ENCODE measurements around the gene RUVBL2.

Gene RUVBL2

DNA sequence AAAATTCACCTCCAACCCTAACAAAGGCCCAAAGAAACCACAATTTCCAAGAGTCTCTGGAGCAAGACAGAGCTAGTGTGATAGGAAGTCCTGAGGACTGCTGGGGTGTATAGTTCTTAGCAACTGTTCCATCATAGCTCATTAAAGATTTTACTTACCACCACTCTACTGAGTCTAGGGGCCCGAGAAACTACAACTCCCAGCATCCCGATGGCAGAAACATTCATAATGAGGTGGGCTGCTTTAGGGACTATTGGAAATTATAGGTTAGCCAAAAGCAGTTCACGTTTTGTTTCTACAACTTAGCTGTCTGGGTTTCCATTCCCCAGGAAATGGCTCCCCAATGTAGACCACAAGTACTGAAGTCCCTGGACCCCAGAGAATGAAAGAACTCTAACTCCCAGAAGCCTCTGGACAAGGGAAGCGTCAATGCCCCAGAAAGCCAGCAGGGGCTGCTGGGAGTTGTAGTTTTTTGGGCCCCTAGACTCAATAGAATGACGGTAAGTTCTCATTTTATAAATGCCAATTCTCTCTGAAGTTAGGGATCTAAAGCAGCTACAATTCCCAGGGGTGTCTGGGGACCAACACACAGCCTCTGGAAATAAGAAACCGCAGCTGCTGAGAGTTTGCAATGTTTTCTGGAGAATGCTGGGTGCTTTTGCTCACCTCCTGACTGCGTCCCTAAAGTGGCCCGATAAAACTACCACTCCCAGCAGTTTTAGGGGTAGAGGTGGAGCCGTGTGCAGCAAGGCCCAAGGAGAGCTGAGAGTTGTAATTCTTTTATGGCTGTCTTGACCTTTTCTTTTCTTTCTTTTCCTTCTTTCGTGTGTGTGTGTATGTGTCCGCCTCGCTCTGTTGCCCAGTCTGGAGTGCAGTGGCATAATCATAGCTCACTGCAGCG is 17.5 kb upstream of the RUVBL2 start:
- TF ChIP-seq, protein P1, sequence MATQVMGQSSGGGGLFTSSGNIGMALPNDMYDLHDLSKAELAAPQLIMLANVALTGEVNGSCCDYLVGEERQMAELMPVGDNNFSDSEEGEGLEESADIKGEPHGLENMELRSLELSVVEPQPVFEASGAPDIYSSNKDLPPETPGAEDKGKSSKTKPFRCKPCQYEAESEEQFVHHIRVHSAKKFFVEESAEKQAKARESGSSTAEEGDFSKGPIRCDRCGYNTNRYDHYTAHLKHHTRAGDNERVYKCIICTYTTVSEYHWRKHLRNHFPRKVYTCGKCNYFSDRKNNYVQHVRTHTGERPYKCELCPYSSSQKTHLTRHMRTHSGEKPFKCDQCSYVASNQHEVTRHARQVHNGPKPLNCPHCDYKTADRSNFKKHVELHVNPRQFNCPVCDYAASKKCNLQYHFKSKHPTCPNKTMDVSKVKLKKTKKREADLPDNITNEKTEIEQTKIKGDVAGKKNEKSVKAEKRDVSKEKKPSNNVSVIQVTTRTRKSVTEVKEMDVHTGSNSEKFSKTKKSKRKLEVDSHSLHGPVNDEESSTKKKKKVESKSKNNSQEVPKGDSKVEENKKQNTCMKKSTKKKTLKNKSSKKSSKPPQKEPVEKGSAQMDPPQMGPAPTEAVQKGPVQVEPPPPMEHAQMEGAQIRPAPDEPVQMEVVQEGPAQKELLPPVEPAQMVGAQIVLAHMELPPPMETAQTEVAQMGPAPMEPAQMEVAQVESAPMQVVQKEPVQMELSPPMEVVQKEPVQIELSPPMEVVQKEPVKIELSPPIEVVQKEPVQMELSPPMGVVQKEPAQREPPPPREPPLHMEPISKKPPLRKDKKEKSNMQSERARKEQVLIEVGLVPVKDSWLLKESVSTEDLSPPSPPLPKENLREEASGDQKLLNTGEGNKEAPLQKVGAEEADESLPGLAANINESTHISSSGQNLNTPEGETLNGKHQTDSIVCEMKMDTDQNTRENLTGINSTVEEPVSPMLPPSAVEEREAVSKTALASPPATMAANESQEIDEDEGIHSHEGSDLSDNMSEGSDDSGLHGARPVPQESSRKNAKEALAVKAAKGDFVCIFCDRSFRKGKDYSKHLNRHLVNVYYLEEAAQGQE (IDR thresholded peaks at IDR 0.05; ENCODE audit: insufficient read depth in 1 of 2, low read depth in 2 of 2, low read length in 2 of 2), result no peak
- no peak for TF ChIP-seq TAF1 (IDR thresholded peaks at IDR 0.05; ENCODE audit: borderline replicate concordance, insufficient read depth, low read length)
- no peak for TF ChIP-seq POLR2AphosphoS5 (IDR thresholded peaks at IDR 0.05; ENCODE audit: low read depth, low read length)
- TF ChIP-seq SIN3A (IDR thresholded peaks at IDR 0.05; ENCODE audit: borderline replicate concordance, insufficient read depth, low read length), result no peak
- no peak for TF ChIP-seq FOXP2 (optimal IDR thresholded peaks at IDR 0.05; ENCODE audit: borderline replicate concordance, extremely low read depth, extremely low read length, insufficient read depth)

DNA sequence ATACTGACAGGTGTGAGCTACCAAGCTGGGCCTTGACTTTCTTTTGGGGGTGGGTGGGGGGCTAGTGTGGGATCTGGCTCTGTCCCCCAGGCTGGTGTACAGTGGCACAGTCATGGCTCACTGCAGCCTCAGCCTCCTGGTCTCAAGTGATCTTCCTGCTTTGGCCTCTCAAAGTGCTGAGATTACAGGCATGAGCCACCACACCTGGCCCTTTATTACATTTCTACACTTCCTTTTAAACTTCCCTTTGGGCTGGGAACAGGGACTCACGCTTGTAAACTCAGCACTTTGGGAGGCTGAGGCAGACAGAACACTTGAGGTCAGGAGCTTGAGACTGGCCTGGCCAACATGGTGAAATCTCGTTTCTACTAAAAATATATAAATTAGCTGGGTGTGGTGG is 16.6 kb upstream of the RUVBL2 start:
- TF ChIP-seq FOXP2 (optimal IDR thresholded peaks at IDR 0.05; ENCODE audit: borderline replicate concordance, extremely low read depth, extremely low read length, insufficient read depth), result no peak
- TF ChIP-seq SIN3A (IDR thresholded peaks at IDR 0.05; ENCODE audit: borderline replicate concordance, insufficient read depth, low read length), result no peak
- TF ChIP-seq, protein P1 (IDR thresholded peaks at IDR 0.05; ENCODE audit: insufficient read depth in 1 of 2, low read depth in 2 of 2, low read length in 2 of 2), result no peak
- TF ChIP-seq POLR2AphosphoS5 (IDR thresholded peaks at IDR 0.05; ENCODE audit: low read depth, low read length), result no peak
- TF ChIP-seq TAF1 (IDR thresholded peaks at IDR 0.05; ENCODE audit: borderline replicate concordance, insufficient read depth, low read length), result no peak

DNA sequence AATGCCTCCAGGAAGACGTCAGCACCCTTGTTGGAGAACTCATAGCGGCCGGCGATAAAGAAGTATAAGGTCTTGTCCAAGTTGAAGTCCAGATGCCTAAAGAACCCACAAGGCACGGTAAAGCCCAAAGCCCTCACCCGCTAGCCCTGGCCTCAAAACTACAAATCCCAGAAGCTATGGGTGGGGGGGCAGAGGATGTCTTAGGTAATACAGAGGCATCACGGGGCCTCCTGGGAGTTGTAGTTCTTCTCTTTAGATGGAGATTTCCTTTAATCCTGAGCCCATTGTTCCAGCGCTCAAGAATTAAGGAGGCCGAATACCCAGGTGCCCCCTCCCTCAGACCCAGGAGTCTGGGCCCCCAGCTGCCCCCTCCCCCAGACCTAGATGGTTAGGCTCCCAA is 11.4 kb upstream of the RUVBL2 start:
- TF ChIP-seq FOXP2 (optimal IDR thresholded peaks at IDR 0.05; ENCODE audit: borderline replicate concordance, extremely low read depth, extremely low read length, insufficient read depth), result no peak
- no peak for TF ChIP-seq SIN3A (IDR thresholded peaks at IDR 0.05; ENCODE audit: borderline replicate concordance, insufficient read depth, low read length)
- TF ChIP-seq POLR2AphosphoS5 (IDR thresholded peaks at IDR 0.05; ENCODE audit: low read depth, low read length), result no peak
- TF ChIP-seq, protein P1 (IDR thresholded peaks at IDR 0.05; ENCODE audit: insufficient read depth in 1 of 2, low read depth in 2 of 2, low read length in 2 of 2), result no peak
- no peak for TF ChIP-seq TAF1 (IDR thresholded peaks at IDR 0.05; ENCODE audit: borderline replicate concordance, insufficient read depth, low read length)

DNA sequence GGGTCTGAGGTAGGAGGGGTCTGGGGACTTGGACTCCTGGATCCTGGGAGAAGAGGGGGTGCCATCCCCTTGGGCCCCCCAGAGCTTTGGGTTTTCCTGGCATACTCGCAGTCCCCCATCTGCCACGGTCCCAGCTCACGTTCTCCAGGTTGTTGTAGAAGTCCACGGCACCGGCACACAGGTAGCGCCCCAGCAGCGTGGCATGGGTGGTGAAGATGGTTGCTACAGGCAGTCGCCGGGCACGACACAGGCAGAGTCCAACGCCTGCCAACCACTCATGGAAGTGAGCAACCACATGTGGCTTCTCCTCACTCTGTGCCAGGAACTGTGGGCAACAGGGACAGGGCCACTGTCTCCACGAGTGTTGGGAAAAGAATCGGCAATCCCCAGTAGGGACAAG is 8.0 kb upstream of the RUVBL2 start:
- TF ChIP-seq POLR2AphosphoS5 (IDR thresholded peaks at IDR 0.05; ENCODE audit: low read depth, low read length), result no peak
- no peak for TF ChIP-seq TAF1 (IDR thresholded peaks at IDR 0.05; ENCODE audit: borderline replicate concordance, insufficient read depth, low read length)
- TF ChIP-seq SIN3A (IDR thresholded peaks at IDR 0.05; ENCODE audit: borderline replicate concordance, insufficient read depth, low read length), result no peak
- TF ChIP-seq FOXP2 (optimal IDR thresholded peaks at IDR 0.05; ENCODE audit: borderline replicate concordance, extremely low read depth, extremely low read length, insufficient read depth), result no peak
- TF ChIP-seq, protein P1 (IDR thresholded peaks at IDR 0.05; ENCODE audit: insufficient read depth in 1 of 2, low read depth in 2 of 2, low read length in 2 of 2), result no peak

Data from PFSK-1 (cell line).